K562 (cell line): Measurements from ENCODE around the gene NPAS1. TPM values are rescaled to one million over a fixed set of nuclear protein-coding genes. Genes with fewer than 3 reads are reported as not detected.

Experiments
- BRF2 ChIP-seq: IDR thresholded peaks from 3 replicates; pipeline ENCODE4 v1.6.1; 2011; ENCODE audit warnings: borderline replicate concordance, mild to moderate bottlenecking; ENCODE audit not compliant: insufficient read length, insufficient read depth
- CBFB ChIP-seq: sonication (generic); formaldehyde crosslinking; IDR thresholded peaks from 2 replicates; pipeline ENCODE4 v1.4.0; 2020; ENCODE audit warnings: mild to moderate bottlenecking, missing genetic modification reagents
- CREM ChIP-seq: IDR thresholded peaks from 2 replicates; pipeline ENCODE4 v1.6.1; 2014; ENCODE audit warnings: antibody characterized with exemption, low read depth
- FOSL1 ChIP-seq: fragments of 200-800 bp; sonication (Bioruptor generic); conservative IDR thresholded peaks from 2 replicates; pipeline ENCODE4 v1.6.1; 2016; ENCODE audit warnings: missing genetic modification characterization, missing compliant biosample characterization
- FUS ChIP-seq: fragments of 200-400 bp; formaldehyde crosslinking; optimal IDR thresholded peaks from 2 replicates; pipeline ENCODE3; 2017; ENCODE audit warnings: low read depth, low read length
- GTF2B ChIP-seq: IDR thresholded peaks from 2 replicates; pipeline ENCODE4 v1.6.1; 2011; ENCODE audit not compliant: insufficient read length; ENCODE audit errors: extremely low read depth
- MEF2A ChIP-seq: IDR thresholded peaks from 2 replicates; pipeline ENCODE4 v1.6.1; 2011; ENCODE audit warnings: low read depth, mild to moderate bottlenecking, low read length, moderate library complexity; ENCODE audit not compliant: control insufficient read depth
- MEF2D ChIP-seq: conservative IDR thresholded peaks from 2 replicates; pipeline ENCODE4 v1.6.1; 2016; ENCODE audit warnings: low read depth, missing genetic modification characterization, missing compliant biosample characterization
- NBN ChIP-seq: fragments of 450-650 bp; IDR thresholded peaks from 2 replicates; pipeline ENCODE4 v1.6.1; 2016; ENCODE audit warnings: low read depth, mild to moderate bottlenecking
- NFYB ChIP-seq: IDR thresholded peaks from 2 replicates; pipeline ENCODE4 v1.6.1; 2011; ENCODE audit warnings: mild to moderate bottlenecking, moderate library complexity; ENCODE audit not compliant: insufficient read length; ENCODE audit errors: extremely low read depth
- NONO ChIP-seq, 2 experiments: fragments of 200-400 bp in 1 of 2; fragments of 450-650 bp in 1 of 2; formaldehyde crosslinking in 1 of 2; IDR thresholded peaks; 2 replicates each; pipeline ENCODE4 v1.6.1; 2017; ENCODE audit warnings: low read depth in 2 of 2, mild to moderate bottlenecking in 2 of 2, moderate library complexity in 2 of 2, low read length in 1 of 2
- OTX1 ChIP-seq: fragments of 450-650 bp; formaldehyde crosslinking; IDR thresholded peaks from 2 replicates; pipeline ENCODE4 v1.4.0; 2022; ENCODE audit warnings: mild to moderate bottlenecking
- PURB ChIP-seq: sonication (generic); formaldehyde crosslinking; IDR thresholded peaks from 2 replicates; pipeline ENCODE4 v1.9.0; 2021; ENCODE audit warnings: low read depth, mild to moderate bottlenecking, missing genetic modification reagents
- PYGO2 ChIP-seq: fragments of 450-650 bp; IDR thresholded peaks from 2 replicates; pipeline ENCODE4 v1.6.1; 2016; ENCODE audit warnings: mild to moderate bottlenecking, missing genetic modification characterization, moderate library complexity, missing compliant biosample characterization
- RBM22 ChIP-seq: fragments of 200-400 bp; formaldehyde crosslinking; IDR thresholded peaks from 2 replicates; pipeline ENCODE4 v1.6.1; 2018; ENCODE audit warnings: low read length, low read depth; ENCODE audit not compliant: poor library complexity, severe bottlenecking
- RBM25 ChIP-seq: fragments of 200-400 bp; formaldehyde crosslinking; IDR thresholded peaks from 2 replicates; pipeline ENCODE4 v1.6.1; 2018; ENCODE audit warnings: low read length, low read depth, moderate library complexity; ENCODE audit not compliant: severe bottlenecking
- SIRT6 ChIP-seq: IDR thresholded peaks from one replicate; pipeline ENCODE4 v1.6.1; 2012; ENCODE audit warnings: low read depth, mild to moderate bottlenecking, control low read depth, inconsistent platforms, low read length, moderate library complexity
- TAF9B ChIP-seq: fragments of 450-650 bp; IDR thresholded peaks from 2 replicates; pipeline ENCODE4 v1.6.1; 2018; ENCODE audit warnings: mild to moderate bottlenecking; ENCODE audit not compliant: partially characterized antibody
- UBTF ChIP-seq, 2 experiments: IDR thresholded peaks; 2 replicates each; pipeline ENCODE4 v1.6.1; 2012; ENCODE audit warnings: improper control_type of control experiment in 2 of 2, low read depth in 2 of 2, low read length in 2 of 2, borderline replicate concordance in 1 of 2
- ZBTB12 ChIP-seq: fragments of 250-450 bp; sonication (Bioruptor Pico); IDR thresholded peaks from 2 replicates; pipeline ENCODE4 v1.4.0; 2020
- ZNF224 ChIP-seq: sonication (generic); formaldehyde crosslinking; IDR thresholded peaks from 2 replicates; pipeline ENCODE4 v1.8.0; 2022; ENCODE audit warnings: mild to moderate bottlenecking, missing genetic modification reagents
- ZNF282 ChIP-seq: sonication (generic); formaldehyde crosslinking; IDR thresholded peaks from 2 replicates; pipeline ENCODE4 v1.8.1; 2023; ENCODE audit warnings: missing genetic modification reagents
- ZNF583 ChIP-seq: fragments of 250-450 bp; sonication (Bioruptor Pico); IDR thresholded peaks from 2 replicates; pipeline ENCODE4 v1.4.0; 2020
- ZNF764 ChIP-seq: fragments of 250-450 bp; sonication (Bioruptor Pico); IDR thresholded peaks from 2 replicates; pipeline ENCODE4 v1.4.0; 2020; ENCODE audit warnings: low read depth, mild to moderate bottlenecking, moderate library complexity
- ZZZ3 ChIP-seq: fragments of 450-650 bp; IDR thresholded peaks from 2 replicates; pipeline ENCODE4 v1.6.1; 2016; ENCODE audit warnings: antibody characterized with exemption, mild to moderate bottlenecking, moderate library complexity
- polyA plus RNA-seq, 8 experiments: library from polyadenylated mRNA; depleted of rRNA in 4 of 8; stranded (reverse) in 5 of 8; unstranded in 3 of 8; fragments of >200 nt; fragmentation: Nextera tagmentation in 2 of 8; fragmentation: Illumina TruSeq in 1 of 8; extraction: Ambion mirVana in 2 of 8; extraction: Trizol in 1 of 8; gene quantifications; 2 replicates each; pipeline versions ENCODE4 v1.2.1 to v1.2.3, GENCODE V29; 2011 to 2014; ENCODE audit warnings: inconsistent platforms in 1 of 8, missing spikeins in 1 of 8
- total RNA-seq, 7 experiments: library from RNA; depleted of rRNA in 6 of 7; stranded (reverse); fragments of >200 nt in 6 of 7; fragmentation: Illumina TruSeq in 2 of 7; extraction: Trizol in 2 of 7; gene quantifications; 2 replicates each; pipeline versions ENCODE4 v1.2.1 to v1.2.3, GENCODE V29; 2011 to 2021; ENCODE audit warnings: low replicate concordance in 1 of 7

Gene NPAS1
- total and polyA plus RNA-seq, 9 of the 15 experiments (the other 6 are each of a cell fraction or from before 2014, with no cell fraction given), result 0.58 to 5.3 (median 2.0) TPM; not detected in 2

- TF ChIP-seq UBTF (IDR thresholded peaks at IDR 0.05; ENCODE audit: borderline replicate concordance in 1 of 2, low read depth in 2 of 2, low read length in 2 of 2), result no peak
- TF ChIP-seq RBM25, result peak; percentile 20
- TF ChIP-seq PYGO2, result no peak
- TF ChIP-seq GTF2B, result no peak
- TF ChIP-seq FUS, result no peak
- no peak for TF ChIP-seq MEF2D
- no peak; the same call in 1 of the 2 replicates for TF ChIP-seq CREM
- TF ChIP-seq ZZZ3, result no peak
- TF ChIP-seq SIRT6, result no peak
- no peak for TF ChIP-seq BRF2
- TF ChIP-seq NBN, result no peak
- TF ChIP-seq ZBTB12 (CRISPR knock-in tag), result no peak
- TF ChIP-seq TAF9B, result no peak
- TF ChIP-seq PURB, result no peak
- TF ChIP-seq CBFB (CRISPR knock-in tag), result no peak
- no peak for TF ChIP-seq RBM22
- TF ChIP-seq MEF2A, result no peak
- TF ChIP-seq OTX1 (CRISPR knock-in tag), result 0 out of 2 replicates have a peak, but pooled peaks have one; percentile 43
- TF ChIP-seq ZNF764 (CRISPR knock-in tag), result no peak
- no peak for TF ChIP-seq FOSL1
- no peak for TF ChIP-seq ZNF583 (CRISPR knock-in tag)
- TF ChIP-seq NONO (IDR thresholded peaks at IDR 0.05; ENCODE audit: low read depth in 2 of 2, low read length in 1 of 2), result no peak
- no peak for TF ChIP-seq ZNF224
- no peak for TF ChIP-seq ZNF282 (CRISPR knock-in tag)
- peak; percentile 80 for TF ChIP-seq NFYB
These were observed 28.2 kb downstream of the NPAS1 start (continued) for GRCh38 chr19:47047763-47048405.
